NCI-H69 (cell line): ENCODE data around the gene APBB2.
A peak's percentile ranks its signal among the peaks of the same experiment; 100 is the strongest.
"Not testable (repeated sequence)": the region's sequence is repeated elsewhere in the genome, so short reads cannot be mapped to it uniquely, and the experiment has no call there.

Experiments used
- DNase-seq: peaks from one replicate; lab custom pipeline; 2025; lab: John Stamatoyannopoulos, UW

The APBB2 gene

DNA sequence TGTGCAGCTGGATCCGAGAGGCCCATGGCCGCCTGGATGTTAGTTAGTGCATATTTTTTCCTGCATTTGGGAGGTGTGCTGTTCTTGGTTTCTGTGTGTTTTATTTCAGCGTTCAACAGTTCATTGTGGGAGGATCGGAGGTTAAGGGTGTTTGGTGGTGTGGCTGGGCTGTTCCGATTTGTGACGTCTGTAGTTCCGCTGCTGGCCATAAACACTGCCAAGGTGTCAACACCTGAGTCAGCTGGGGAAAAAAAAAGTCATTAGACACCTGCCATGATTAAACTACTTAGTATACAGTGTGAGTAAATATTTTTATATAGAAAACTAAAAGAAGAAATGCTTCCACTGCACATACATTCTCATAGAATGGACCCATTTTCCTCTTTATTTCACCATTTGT lies 200.2 kb downstream of the APBB2 start:
- DNase-seq, result no peak

DNA sequence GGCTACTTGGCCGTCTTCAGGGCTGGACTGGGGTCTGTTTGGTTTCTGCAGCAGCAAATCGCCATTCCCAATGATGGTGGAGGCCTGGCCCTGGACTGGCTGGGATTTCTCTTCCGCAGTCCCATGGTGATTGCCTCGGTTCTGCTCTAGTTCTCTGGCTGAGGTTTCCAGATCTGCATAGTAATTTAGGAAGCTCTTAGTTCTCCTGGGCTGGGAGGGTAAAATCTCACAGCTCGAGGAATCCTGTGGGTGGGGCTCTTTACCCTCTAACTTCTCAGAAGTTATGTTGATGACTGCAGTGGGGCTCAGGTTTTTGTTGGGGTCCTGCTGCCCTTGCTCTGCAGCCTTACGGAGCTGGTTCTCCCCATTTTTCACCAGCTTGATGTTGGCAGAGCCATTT lies 200.6 kb downstream of the APBB2 start:
- no peak for DNase-seq

DNA sequence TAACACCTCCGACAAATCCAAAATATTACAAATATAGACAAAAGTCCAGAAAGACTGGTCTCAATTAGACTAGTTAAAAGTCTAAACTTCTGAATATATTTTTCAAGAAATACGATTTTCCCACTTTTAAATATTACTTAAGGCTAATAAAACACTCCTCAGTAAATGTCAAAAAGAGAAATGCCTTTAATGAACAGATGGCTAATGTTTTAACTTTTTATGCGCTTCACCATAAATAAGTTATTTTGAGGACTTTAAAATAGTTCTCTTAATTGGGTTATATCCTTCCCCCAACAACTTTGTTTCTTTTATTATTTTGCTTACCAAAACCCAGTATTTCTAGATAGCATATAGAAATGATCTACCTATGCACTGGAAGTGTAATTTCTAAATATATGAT lies 201.4 kb downstream of the APBB2 start:
- DNase-seq, result no peak

GRCh38 chr4:41012293-41012692 lies 202.0 kb downstream of the APBB2 start:
- DNase-seq, result no peak

DNA sequence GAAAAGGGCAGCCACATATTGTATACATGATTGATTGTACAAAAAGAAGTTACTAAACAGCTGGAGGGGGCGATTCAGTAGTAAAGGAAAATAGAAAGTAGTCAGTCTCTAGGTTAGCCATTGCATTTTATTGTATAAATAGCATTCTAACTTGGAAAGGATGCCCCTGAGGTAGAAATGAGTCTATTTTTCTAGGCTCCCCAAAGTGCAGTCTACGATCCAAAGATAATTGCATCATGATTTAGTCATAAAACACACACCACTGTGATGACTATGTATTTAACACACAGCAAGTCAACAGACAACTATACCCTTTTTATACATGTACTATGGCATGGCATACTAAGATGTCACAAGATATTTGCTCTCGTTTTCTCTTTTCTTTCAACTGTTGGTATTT lies 204.9 kb downstream of the APBB2 start:
- peak; percentile 77 for DNase-seq

GRCh38 chr4:41006141-41006540 lies 208.2 kb downstream of the APBB2 start:
- no peak for DNase-seq

GRCh38 chr4:41002309-41002708 lies 212.0 kb downstream of the APBB2 start:
- DNase-seq, result no peak

DNA sequence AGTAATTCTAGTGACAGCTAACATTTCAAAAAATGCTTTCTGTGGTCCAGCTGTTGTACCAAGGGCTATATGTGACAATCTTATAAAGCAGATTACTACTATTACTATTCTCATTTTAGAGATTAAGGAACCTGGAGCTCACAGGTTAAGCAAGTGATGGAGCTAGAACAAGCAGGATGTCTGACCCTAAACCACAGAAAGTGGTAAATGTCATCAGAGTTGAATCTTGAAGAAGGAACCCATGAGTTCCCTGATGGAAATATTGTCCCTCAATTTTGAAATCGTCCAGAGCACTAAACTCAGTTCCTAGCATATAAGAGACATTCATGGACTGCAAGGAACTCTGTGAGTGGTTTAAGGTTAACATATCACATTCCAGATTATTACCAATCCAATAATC lies 214.0 kb downstream of the APBB2 start:
- DNase-seq, result no peak

DNA sequence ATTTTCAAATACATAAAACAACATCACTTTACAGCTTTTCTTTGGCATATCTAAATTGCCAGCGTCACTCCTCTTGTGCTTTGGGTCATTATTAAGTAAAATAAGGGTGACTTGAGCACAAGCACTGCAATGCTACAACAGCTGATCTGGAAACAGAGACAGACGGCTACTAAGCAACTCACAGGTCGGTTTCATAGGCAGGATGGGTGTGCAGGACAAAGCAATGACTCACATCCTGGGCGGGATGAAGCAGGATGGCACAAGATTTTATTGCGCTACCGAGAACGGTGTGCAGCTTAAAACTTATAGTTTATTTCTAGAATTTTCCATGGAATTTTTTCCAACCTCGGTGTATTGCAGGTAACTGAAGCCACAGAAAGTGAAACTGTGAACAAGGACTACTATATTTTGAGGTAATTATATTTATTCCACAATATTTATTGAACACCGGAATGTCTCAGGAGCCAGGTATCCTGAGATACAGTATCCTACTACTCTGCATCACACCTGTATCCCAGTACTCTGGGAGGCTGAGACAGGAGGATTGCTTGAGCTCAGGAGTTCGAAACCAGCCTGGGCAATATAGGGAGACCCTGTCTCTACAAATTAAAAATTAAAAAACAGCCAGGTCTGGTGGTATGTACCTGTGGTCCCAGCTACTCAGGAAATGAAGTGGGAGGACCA lies 215.5 kb downstream of the APBB2 start:
- DNase-seq, result no peak

DNA sequence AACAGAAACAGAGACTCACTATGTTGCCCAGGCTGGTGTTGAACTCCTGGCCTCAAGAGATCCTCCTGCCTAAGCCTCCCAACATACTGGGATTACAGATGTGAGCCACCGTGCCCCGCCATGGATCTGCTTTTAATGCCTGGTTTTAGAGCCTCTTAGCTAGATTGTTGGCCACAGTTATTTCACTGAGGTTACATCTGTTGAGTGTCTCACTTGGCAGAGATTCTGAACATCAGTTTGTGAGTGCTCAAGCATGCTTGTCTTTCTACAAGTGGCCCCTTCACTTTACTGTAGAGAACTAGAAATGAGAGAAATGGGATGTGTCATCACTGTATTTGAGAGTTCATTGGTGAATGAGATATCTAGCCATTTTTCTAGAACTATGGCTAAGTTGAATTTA lies 218.5 kb downstream of the APBB2 start:
- DNase-seq, result no peak

DNA sequence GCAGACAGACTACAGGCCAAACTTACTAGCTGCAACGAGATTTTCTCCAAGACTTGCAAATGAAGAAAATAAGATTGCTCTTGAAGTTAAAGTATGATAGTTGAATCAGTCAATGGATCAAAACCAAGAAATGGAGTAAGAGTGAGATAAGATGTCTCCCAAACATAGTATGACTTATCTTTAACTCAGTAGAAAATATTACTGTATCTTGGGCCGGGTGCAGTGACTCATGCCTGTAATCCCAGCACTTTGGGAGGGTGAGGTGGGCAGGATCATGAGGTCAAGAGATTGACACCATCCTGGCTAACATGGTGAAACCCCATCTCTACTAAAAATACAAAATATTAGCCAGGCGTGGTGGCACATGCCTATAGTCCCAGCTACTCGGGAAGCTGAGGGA lies 220.0 kb downstream of the APBB2 start:
- not testable (repeated sequence) for DNase-seq

- peak; percentile 17 for DNase-seq
Measured at GRCh38 chr4:40993296-40993693, 221.0 kb downstream of the APBB2 start.

- DNase-seq, result peak; percentile 45
Measured at GRCh38 chr4:40992472-40993295, 221.7 kb downstream of the APBB2 start.

DNA sequence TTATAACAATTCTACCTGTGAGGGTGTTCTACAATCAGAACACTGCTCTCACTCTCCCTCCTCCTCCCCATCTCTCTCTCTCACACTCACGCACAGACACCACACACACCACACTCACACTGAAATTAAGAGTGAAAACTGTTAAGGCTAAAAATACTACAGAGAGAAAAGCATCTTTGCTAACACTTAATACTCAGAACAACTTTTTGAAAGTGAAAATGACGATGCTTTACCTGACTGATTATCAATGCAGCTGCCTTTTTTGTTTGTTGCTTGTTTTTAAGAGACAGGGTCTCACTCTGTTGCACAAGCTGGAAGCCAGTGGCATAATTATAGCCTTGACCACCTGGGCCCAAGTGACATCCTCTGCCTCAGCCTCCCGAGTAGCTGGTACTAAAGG lies 222.4 kb downstream of the APBB2 start:
- DNase-seq, result peak; percentile 53

DNA sequence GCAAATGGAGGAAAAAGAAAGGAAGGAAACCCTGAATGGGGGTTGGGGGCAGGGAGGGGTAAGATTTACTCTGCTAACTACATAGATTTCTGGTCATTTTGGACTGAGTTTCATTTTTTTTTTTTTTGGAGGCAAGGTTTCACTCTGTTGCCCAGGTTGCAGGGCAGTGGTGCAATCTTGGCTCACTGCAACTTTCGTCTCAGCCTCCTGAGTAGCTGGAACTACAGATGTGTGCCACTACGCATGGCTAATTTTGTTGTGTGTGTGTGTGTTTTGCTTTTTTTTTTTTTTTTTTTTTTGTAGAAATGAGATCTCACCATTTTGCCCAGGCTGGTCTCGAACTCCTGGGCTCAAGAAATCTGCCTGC lies 223.5 kb downstream of the APBB2 start:
- no peak for DNase-seq

GRCh38 chr4:40990236-40990898 lies 224.0 kb downstream of the APBB2 start:
- no peak for DNase-seq

GRCh38 chr4:40987151-40987550 lies 227.2 kb downstream of the APBB2 start:
- no peak for DNase-seq

DNA sequence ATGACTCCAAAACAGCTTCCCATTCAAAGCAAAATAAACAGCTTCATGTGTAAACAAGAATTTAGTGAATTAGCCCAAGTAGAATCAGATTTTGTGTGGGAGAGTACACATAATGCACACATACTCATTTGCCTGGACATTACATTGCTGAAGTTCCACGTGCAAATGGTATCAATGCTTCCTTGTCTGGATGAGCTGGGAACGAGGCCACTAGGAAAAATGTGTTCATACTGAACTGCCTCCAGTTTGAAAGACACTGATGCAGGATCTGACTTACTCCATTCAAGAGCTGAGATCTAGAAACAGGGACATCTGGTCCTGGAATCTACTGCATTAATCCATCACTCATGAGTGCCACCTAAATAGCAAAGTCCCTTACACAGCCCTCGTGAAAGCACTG lies 228.0 kb downstream of the APBB2 start:
- no peak for DNase-seq

DNA sequence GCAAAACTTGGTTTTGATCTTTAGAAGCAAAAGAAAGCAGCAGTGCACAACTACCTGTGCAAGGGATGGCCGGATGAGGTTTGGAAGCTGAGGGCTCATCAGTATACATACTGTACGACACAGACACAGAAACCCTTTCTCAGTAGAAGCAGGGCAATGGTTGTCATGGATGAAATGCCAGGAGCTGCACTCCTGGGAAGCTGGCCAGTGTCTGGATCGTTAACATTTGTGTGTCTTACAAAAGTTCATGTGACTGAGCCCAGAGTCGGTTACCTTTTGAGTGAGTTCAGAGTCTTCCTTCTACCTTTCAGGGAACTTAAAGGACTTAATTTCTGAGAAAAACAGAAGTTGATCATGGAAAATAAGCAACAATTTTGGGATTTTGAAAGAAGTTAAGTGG lies 230.3 kb downstream of the APBB2 start:
- DNase-seq, result peak; percentile 18

DNA sequence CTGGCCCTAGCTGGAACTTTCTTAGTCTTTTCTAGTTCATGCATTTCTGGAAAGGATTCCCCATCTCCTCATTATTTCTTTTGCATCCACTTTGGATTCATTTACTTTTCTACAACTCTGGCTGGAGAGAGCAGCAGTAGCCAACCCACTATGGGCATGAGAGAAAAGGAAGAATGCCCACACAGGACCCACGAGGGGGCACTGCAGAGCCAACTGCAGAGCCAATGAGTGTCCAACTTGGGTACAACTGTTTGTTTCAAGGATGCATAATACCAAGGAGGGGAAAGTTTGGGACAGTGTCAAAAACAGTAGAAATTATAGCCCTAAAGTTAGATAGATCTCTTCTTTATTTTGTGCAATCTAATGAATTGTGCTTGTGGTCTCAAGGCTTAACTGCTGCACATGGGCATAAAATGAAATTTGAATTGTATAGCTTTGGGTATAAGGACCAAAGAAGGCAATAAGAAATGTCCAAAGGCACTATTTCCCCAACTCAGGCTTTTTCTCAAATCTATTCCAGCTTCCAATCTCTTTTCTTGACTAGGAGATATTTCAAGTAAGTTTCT lies 233.9 kb downstream of the APBB2 start:
- peak; percentile 27 for DNase-seq

DNA sequence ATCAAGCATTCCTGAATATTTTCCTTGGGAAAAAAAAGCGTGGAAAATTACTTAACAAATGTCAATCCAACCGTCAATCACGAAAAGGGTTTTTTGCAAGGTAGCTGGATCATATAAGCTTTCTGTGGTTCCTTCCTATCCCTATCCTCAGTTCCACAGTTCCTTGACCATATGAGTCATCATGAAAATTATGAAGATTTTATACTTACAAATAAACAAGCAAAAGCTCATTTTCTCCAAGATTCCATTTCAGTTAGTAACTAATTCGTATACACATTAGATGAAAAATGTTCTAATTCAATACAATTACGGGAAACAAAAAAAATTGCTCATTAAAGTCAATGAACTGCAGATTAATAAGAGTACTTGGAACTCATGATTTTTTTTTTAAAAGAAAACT lies 235.8 kb downstream of the APBB2 start:
- no peak for DNase-seq

DNA sequence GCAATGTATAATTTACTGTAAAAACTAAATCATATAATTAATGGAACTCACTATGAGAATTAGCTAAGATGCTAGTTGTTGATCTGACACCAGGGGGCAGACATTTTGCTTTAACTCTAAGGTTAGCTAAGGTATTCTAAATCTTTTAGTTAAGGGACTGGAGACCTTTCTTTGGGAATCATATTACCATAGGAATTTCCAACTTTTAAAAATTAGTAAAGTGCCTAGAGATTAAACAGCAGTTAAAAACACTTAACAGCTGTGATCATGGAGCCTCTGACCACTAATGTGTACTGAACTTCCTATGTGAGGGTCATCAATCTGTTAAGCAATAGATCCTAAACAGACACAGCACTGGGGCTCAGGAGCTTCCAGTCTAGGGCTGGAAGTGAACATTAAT lies 238.0 kb downstream of the APBB2 start:
- DNase-seq, result peak; percentile 69

DNA sequence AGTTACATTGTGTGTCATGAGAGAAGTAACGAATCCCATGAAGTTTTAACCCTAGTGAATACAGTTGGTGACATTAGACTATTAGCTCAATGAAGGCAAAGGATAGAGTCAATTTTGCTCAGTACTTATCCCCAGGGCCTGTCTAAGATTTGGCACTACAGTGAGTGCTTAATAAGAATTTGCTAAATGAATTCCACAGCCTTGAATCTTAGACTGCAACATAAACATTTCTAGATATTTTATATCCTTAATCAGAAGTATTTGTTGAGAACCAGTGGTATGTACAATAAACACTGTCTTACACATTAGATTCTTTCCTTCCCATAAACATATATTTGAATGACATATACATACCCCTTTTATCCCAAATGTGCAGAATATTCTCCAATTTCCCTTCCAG lies 241.6 kb downstream of the APBB2 start:
- no peak for DNase-seq
